Mesenchymal stem cell (in vitro differentiated cells and primary cell): ENCODE data around the gene CLOCK. TPM values are rescaled to one million over a fixed set of nuclear protein-coding genes. Genes with fewer than 3 reads are reported as not detected.
A peak's percentile ranks its signal among the peaks of the same experiment; 100 is the strongest.
"Not testable (repeated sequence)": the region's sequence is repeated elsewhere in the genome, so short reads cannot be mapped to it uniquely, and the experiment has no call there.

ENCODE experiments used
- DNase-seq: peaks from one replicate; pipeline ENCODE4 v3.0.0-alpha.2; 2013
- H2AFZ ChIP-seq: one replicate; pipeline ENCODE4 v1.6.1; 2013; ENCODE audit warnings: low read depth, mild to moderate bottlenecking, control low read depth, inconsistent platforms, low read length, moderate library complexity
- H2AK5ac ChIP-seq: 2 replicates; pipeline ENCODE4 v1.6.1; 2013; ENCODE audit warnings: low read length, moderate library complexity, mild to moderate bottlenecking, inconsistent platforms; ENCODE audit not compliant: severe bottlenecking
- H2BK120ac ChIP-seq: one replicate; pipeline ENCODE4 v1.6.1; 2013; ENCODE audit warnings: low read depth, mild to moderate bottlenecking, inconsistent platforms, low read length, moderate library complexity
- H2BK12ac ChIP-seq, 2 experiments: one replicate each; pipeline ENCODE4 v1.6.1; 2013; ENCODE audit warnings: inconsistent platforms in 2 of 2, low read length in 2 of 2, mild to moderate bottlenecking in 2 of 2, moderate library complexity in 2 of 2, control low read depth in 1 of 2
- H2BK15ac ChIP-seq: one replicate; pipeline ENCODE4 v1.6.1; 2013; ENCODE audit warnings: mild to moderate bottlenecking, low read depth, inconsistent platforms; ENCODE audit not compliant: poor library complexity, severe bottlenecking
- H2BK5ac ChIP-seq: 2 replicates; pipeline ENCODE4 v1.6.1; 2013; ENCODE audit warnings: low read depth, mild to moderate bottlenecking, low read length, control low read depth, inconsistent platforms; ENCODE audit not compliant: poor library complexity, severe bottlenecking
- H3K14ac ChIP-seq, 2 experiments: one replicate each; pipeline ENCODE4 v1.6.1; 2013; ENCODE audit warnings: inconsistent platforms in 2 of 2, low read length in 2 of 2, control low read depth in 1 of 2, mild to moderate bottlenecking in 1 of 2, moderate library complexity in 1 of 2
- H3K18ac ChIP-seq, 2 experiments: one replicate each; pipeline ENCODE4 v1.6.1; 2013; ENCODE audit warnings: inconsistent platforms in 2 of 2, low read length in 2 of 2, control low read depth in 1 of 2, low read depth in 1 of 2, mild to moderate bottlenecking in 1 of 2
- H3K23ac ChIP-seq, 2 experiments: one replicate each; pipeline ENCODE4 v1.6.1; 2013; ENCODE audit warnings: inconsistent platforms in 2 of 2, low read length in 2 of 2, mild to moderate bottlenecking in 2 of 2, moderate library complexity in 2 of 2, control low read depth in 1 of 2
- H3K27ac ChIP-seq: 2 replicates; pipeline ENCODE4 v1.5.1; 2013; ENCODE audit warnings: mild to moderate bottlenecking, moderate library complexity, low read length, control low read depth, inconsistent platforms; ENCODE audit not compliant: poor library complexity, severe bottlenecking
- H3K27me3 ChIP-seq, 2 experiments: 2 replicates each; pipeline versions ENCODE4 v1.6.1 to v1.7.0; 2013; ENCODE audit warnings: low read length in 2 of 2, mild to moderate bottlenecking in 2 of 2, moderate library complexity in 2 of 2, control low read depth in 1 of 2, inconsistent platforms in 1 of 2; ENCODE audit not compliant: control insufficient read depth in 1 of 2, insufficient read depth in 1 of 2
- H3K36me3 ChIP-seq, 2 experiments: 2 replicates each; pipeline versions ENCODE4 v1.6.1 to v1.7.0; 2013; ENCODE audit warnings: low read length in 2 of 2, control low read depth in 1 of 2, inconsistent platforms in 1 of 2, low read depth in 1 of 2, mild to moderate bottlenecking in 1 of 2; ENCODE audit not compliant: insufficient read depth in 2 of 2, control insufficient read depth in 1 of 2
- H3K4ac ChIP-seq, 2 experiments: one replicate each; pipeline ENCODE4 v1.6.1; 2013; ENCODE audit warnings: inconsistent platforms in 2 of 2, low read length in 2 of 2, mild to moderate bottlenecking in 2 of 2, moderate library complexity in 2 of 2, control low read depth in 1 of 2, low read depth in 1 of 2
- H3K4me1 ChIP-seq: 2 replicates; pipeline ENCODE4 v1.6.1; 2013; ENCODE audit warnings: low read depth, low read length, control low read depth; ENCODE audit not compliant: control insufficient read depth, insufficient read depth
- H3K4me2 ChIP-seq: 2 replicates; pipeline ENCODE4 v1.6.1; 2013; ENCODE audit warnings: low read length, mild to moderate bottlenecking, inconsistent platforms; ENCODE audit not compliant: poor library complexity, severe bottlenecking
- H3K4me3 ChIP-seq, 2 experiments: 2 replicates each; pipeline versions ENCODE4 v1.5.1 to v1.7.0; 2013; ENCODE audit warnings: low read length in 2 of 2, mild to moderate bottlenecking in 2 of 2, control low read depth in 1 of 2, low read depth in 1 of 2; ENCODE audit not compliant: insufficient read depth in 1 of 2
- H3K79me1 ChIP-seq: replicated peaks from 2 replicates; pipeline ENCODE4 v1.6.1; 2013; ENCODE audit warnings: mild to moderate bottlenecking, control low read depth, low read length, inconsistent platforms; ENCODE audit not compliant: poor library complexity, severe bottlenecking
- H3K9ac ChIP-seq: 2 replicates; pipeline ENCODE4 v1.7.0; 2013; ENCODE audit warnings: mild to moderate bottlenecking, low read length, moderate library complexity
- H3K9me3 ChIP-seq: 2 replicates; pipeline ENCODE4 v1.7.0; 2013; ENCODE audit warnings: mild to moderate bottlenecking, low read length; ENCODE audit not compliant: control insufficient read depth
- H4K8ac ChIP-seq: one replicate; pipeline ENCODE4 v1.6.1; 2013; ENCODE audit warnings: inconsistent platforms, mild to moderate bottlenecking, low read length, moderate library complexity
- H4K91ac ChIP-seq: one replicate; pipeline ENCODE4 v1.6.1; 2013; ENCODE audit warnings: mild to moderate bottlenecking, low read length, inconsistent platforms
- WGBS: methylation state at CpG from one replicate; pipeline ENCODE4 v1.1.7; 2013; ENCODE audit warnings: mixed read lengths; 5-methylcytosine and 5-hydroxymethylcytosine counted together
- polyA plus RNA-seq, 2 experiments: library from polyadenylated mRNA; stranded (reverse); fragments of 200-250 nt; gene quantifications; one replicate each; pipeline ENCODE4 v1.2.3, GENCODE V29; 2013

CLOCK gene
- 10.4 TPM for polyA plus RNA-seq (2013, experiment 1 of 2)
- 11.6 TPM for polyA plus RNA-seq (2013, experiment 2 of 2)

GRCh38 chr4:55546756-55547465 lies at the start of gene CLOCK:
TSS of gene CLOCK (minus strand) at chr4:55546909. CDS start at chr4:55482785, 64,124 bp downstream.
- Histone ChIP-seq H2BK12ac (peak within 1 kb of the TSS in 1 of 2 experiments; percentile 47), H2BK5ac (peak within 1 kb of the TSS; percentile 93)
- WGBS, result under 1% methylated on average over 54 of the region's 71 CpGs

GRCh38 chr4:55592014-55592413 lies 45.3 kb upstream of the CLOCK start, which contains the start of gene PDCL2:
TSS of gene PDCL2 (minus strand) at chr4:55592245. CDS start at chr4:55592109, 136 bp downstream.
- no peak within 1 kb of the TSS for H2BK12ac ChIP-seq
- H2AK5ac ChIP-seq, result no peak within 1 kb of the TSS
- no peak within 1 kb of the TSS for H3K14ac ChIP-seq
- no peak within 1 kb of the TSS for H2BK5ac ChIP-seq
- H3K18ac ChIP-seq, result no peak within 1 kb of the TSS
- no peaks in the 10 kb centered on the region for H3K4me1 ChIP-seq
- DNase-seq, result no peak
- H2AFZ ChIP-seq, result no peak within 1 kb of the TSS
- H3K4me3 ChIP-seq, result no peak within 1 kb of the TSS
- H2BK120ac ChIP-seq, result no peak within 1 kb of the TSS
- no peak within 1 kb of the TSS for H2BK15ac ChIP-seq
- no peak within 1 kb of the TSS for H4K8ac ChIP-seq
- H3K9ac ChIP-seq, result no peak within 1 kb of the TSS
- H3K4ac ChIP-seq, result no peak within 1 kb of the TSS
- no peak within 1 kb of the TSS for H3K27ac ChIP-seq
- 86% methylated on average over 23 of the region's 24 CpGs for WGBS
- H3K4me2 ChIP-seq, result no peak within 1 kb of the TSS
- H3K36me3 ChIP-seq, result no peaks in the 10 kb centered on the region
- H3K27me3 ChIP-seq, result no peaks in the 10 kb centered on the region
- peaks cover 3% of the 10 kb centered on the region for H3K9me3 ChIP-seq
- H3K79me1 ChIP-seq, result no peaks in the 10 kb centered on the region
- H4K91ac ChIP-seq, result no peak within 1 kb of the TSS
- no peak within 1 kb of the TSS for H3K23ac ChIP-seq

More at GRCh38 chr4:55546756-55547465, at the start of gene CLOCK:
- DNase-seq, result peak; percentile 92
- H3K4me2 ChIP-seq, result peak within 1 kb of the TSS; percentile 84
- H3K27me3 ChIP-seq, result no peaks in the 10 kb centered on the region
- H2BK15ac ChIP-seq, result peak within 1 kb of the TSS; percentile 90
- no peaks in the 10 kb centered on the region for H3K9me3 ChIP-seq
- H3K14ac ChIP-seq, result peak within 1 kb of the TSS in 1 of 2 experiments; percentile 39
- H3K79me1 ChIP-seq, result peaks cover 2% of the 10 kb centered on the region
- peak within 1 kb of the TSS; percentile 80 to 94 for H3K4me3 ChIP-seq
- H2BK120ac ChIP-seq, result peak within 1 kb of the TSS; percentile 85
- peak within 1 kb of the TSS; percentile 92 for H3K9ac ChIP-seq
- H3K4ac ChIP-seq, result peak within 1 kb of the TSS; percentile 64 to 89
- no peaks in the 10 kb centered on the region for H3K36me3 ChIP-seq
- H3K23ac ChIP-seq, result peak within 1 kb of the TSS in 1 of 2 experiments; percentile 83
- H2AFZ ChIP-seq, result peak within 1 kb of the TSS; percentile 67
- H4K91ac ChIP-seq, result peak within 1 kb of the TSS; percentile 87
- H3K27ac ChIP-seq, result peak within 1 kb of the TSS; percentile 88
- peak within 1 kb of the TSS; percentile 52 for H4K8ac ChIP-seq
- no peaks in the 10 kb centered on the region for H3K4me1 ChIP-seq
- H2AK5ac ChIP-seq, result no peak within 1 kb of the TSS
- peak within 1 kb of the TSS; percentile 89 to 92 for H3K18ac ChIP-seq

GRCh38 chr4:55588160-55588559 lies 41.5 kb upstream of the CLOCK start:
- no peaks in the 10 kb centered on the region for H3K79me1 ChIP-seq
- no peak overlapping the region for H3K27ac ChIP-seq
- H3K14ac ChIP-seq, result no peak overlapping the region
- H2BK15ac ChIP-seq, result no peak overlapping the region
- no peak overlapping the region for H2BK120ac ChIP-seq
- H2BK5ac ChIP-seq, result no peak overlapping the region
- H2BK12ac ChIP-seq, result no peak overlapping the region
- H3K9ac ChIP-seq, result no peak overlapping the region
- WGBS, result 84% methylated on average over 2 of the region's 2 CpGs
- no peak overlapping the region for H3K23ac ChIP-seq
- H2AFZ ChIP-seq, result no peak overlapping the region
- peaks cover 9% of the 10 kb centered on the region for H3K9me3 ChIP-seq
- no peak for DNase-seq
- no peaks in the 10 kb centered on the region for H3K4me1 ChIP-seq
- H2AK5ac ChIP-seq, result no peak overlapping the region
- no peak overlapping the region for H4K8ac ChIP-seq
- H3K36me3 ChIP-seq, result no peaks in the 10 kb centered on the region
- H3K27me3 ChIP-seq, result no peaks in the 10 kb centered on the region
- no peak overlapping the region for H3K18ac ChIP-seq
- no peak overlapping the region for H3K4me3 ChIP-seq
- H3K4me2 ChIP-seq, result no peak overlapping the region
- no peak overlapping the region for H3K4ac ChIP-seq
- no peak overlapping the region for H4K91ac ChIP-seq

- H3K18ac ChIP-seq, DNase-seq: not testable (repeated sequence)
Measured at GRCh38 chr4:55582773-55583172, 36.1 kb upstream of the CLOCK start.

More at GRCh38 chr4:55582773-55583172, 36.1 kb upstream of the CLOCK start:
- not testable (repeated sequence) for H3K4ac ChIP-seq, H4K8ac ChIP-seq, H3K4me2 ChIP-seq, H4K91ac ChIP-seq, H3K23ac ChIP-seq, H3K27me3 ChIP-seq, H3K27ac ChIP-seq, H3K36me3 ChIP-seq, H3K9ac ChIP-seq, H3K14ac ChIP-seq, H3K4me3 ChIP-seq, H2BK5ac ChIP-seq, H2AFZ ChIP-seq, H2AK5ac ChIP-seq, H3K79me1 ChIP-seq, H2BK12ac ChIP-seq, H2BK120ac ChIP-seq, H2BK15ac ChIP-seq, H3K4me1 ChIP-seq
- H3K9me3 ChIP-seq, result peaks cover 11% of the 10 kb centered on the region
- no CpG with 5 or more reads among the region's 2 CpGs for WGBS
